GM12801 (cell line): ENCODE results near the gene LRMDA.

Experiments used
- CTCF ChIP-seq: IDR thresholded peaks from one replicate; pipeline ENCODE4 v1.5.1; 2011; ENCODE audit warnings: control low read depth; ENCODE audit not compliant: insufficient read length; ENCODE audit errors: extremely low read depth

The LRMDA gene

DNA sequence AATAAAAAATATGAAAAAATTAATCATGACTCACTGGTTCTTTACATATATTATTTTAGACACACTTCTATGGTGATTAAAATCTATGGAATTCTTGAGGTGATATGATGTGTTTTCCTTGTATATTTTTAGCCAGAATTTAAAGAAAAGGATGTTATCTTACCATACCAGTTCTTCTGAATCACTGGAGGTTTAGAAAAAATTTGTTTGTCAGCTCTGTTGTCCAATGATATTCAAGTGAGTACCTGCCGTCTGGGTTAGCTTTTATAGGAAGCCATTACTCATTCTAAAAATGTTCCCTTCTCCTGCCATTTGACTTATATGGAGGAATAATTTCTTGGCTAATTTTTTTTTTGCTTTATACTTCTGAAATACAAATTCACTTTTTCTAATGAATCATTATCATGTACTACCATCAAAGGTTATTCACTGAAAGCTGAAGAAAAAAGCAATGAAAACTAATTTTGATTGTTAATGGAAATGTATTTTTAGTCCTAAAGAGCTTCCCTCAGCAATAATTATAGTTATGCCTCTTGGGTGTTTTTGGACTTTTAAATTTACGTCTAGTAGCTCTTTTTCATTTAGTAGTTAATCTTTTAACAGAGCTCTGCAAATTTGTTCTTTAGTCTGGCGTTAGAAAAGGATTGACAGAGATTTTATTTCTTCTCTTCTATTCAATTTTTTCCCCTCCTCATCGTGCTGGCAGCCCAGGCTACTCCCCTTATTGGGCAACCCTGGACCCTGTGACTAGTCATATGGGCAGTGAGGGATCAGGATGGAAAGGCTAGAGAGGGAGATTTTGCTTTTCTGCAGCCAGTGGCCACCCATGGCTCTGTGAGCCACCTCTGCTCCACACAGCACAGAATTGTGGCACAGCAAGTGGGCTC is 434.2 kb downstream of the LRMDA start:
- TF ChIP-seq CTCF, result no peak

- no peak for TF ChIP-seq CTCF
Measured at GRCh38 chr10:75866300-75866625, 434.8 kb downstream of the LRMDA start.

GRCh38 chr10:75866731-75867130 is 435.3 kb downstream of the LRMDA start:
- no peak for TF ChIP-seq CTCF

DNA sequence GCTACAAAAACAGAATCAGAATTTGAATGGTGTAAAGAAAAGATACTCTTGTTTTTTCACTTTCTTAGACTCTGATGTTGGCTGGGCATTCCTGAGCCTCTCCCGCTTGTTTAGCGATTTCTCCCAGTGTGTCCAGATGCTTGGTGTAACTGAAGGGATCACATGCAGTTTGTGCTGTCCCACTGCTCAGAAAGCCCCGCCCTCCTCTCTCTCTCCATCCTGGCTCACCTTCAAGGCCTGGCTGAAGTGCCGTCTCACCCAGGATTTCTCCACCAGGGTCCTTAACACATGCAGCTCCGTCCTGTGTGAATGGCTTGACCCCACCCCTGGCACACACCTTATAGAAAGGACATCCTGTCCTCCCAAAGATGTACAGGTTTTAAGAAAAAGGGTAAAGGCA is 437.1 kb downstream of the LRMDA start:
- TF ChIP-seq CTCF, result no peak

GRCh38 chr10:75870039-75870645 is 438.7 kb downstream of the LRMDA start:
- TF ChIP-seq CTCF, result no peak

GRCh38 chr10:75875740-75876139 is 444.3 kb downstream of the LRMDA start:
- no peak for TF ChIP-seq CTCF

- no peak for TF ChIP-seq CTCF
Measured at GRCh38 chr10:75876710-75877109, 445.3 kb downstream of the LRMDA start.
